Liver (tissue), 9 donors: ENCODE measurements around the gene ATPAF1. TPM values are rescaled to one million over a fixed set of nuclear protein-coding genes. Genes with fewer than 3 reads are reported as not detected.

Experiments used
- DNase-seq: peaks from one replicate; pipeline ENCODE4 v3.0.0-alpha.2; 2017; ENCODE audit warnings: low spot score
- H3K27ac ChIP-seq, 2 donors: one replicate each; pipeline ENCODE4 v1.7.0; 2013; ENCODE audit warnings: inconsistent platforms in 2 of 2, low read length in 2 of 2, control low read depth in 1 of 2, low read depth in 1 of 2, mild to moderate bottlenecking in 1 of 2
- H3K27me3 ChIP-seq, 4 donors: one replicate each; pipeline versions ENCODE4 v1.6.1 to v1.7.0; 2013; ENCODE audit warnings: low read length in 3 of 4, inconsistent platforms in 1 of 4, mild to moderate bottlenecking in 1 of 4, moderate library complexity in 1 of 4; ENCODE audit not compliant: control insufficient read depth in 4 of 4, insufficient read depth in 4 of 4
- H3K36me3 ChIP-seq, 4 donors: one replicate each; pipeline versions ENCODE4 v1.6.1 to v1.7.0; 2013; ENCODE audit warnings: low read length in 3 of 4, mild to moderate bottlenecking in 3 of 4, low read depth in 1 of 4, moderate library complexity in 1 of 4; ENCODE audit not compliant: control insufficient read depth in 4 of 4, insufficient read depth in 3 of 4
- H3K4me1 ChIP-seq, 4 donors: one replicate each; pipeline versions ENCODE4 v1.6.1 to v1.7.0; 2013; ENCODE audit warnings: low read length in 3 of 4, mild to moderate bottlenecking in 3 of 4, moderate library complexity in 1 of 4; ENCODE audit not compliant: control insufficient read depth in 4 of 4, insufficient read depth in 4 of 4
- H3K4me3 ChIP-seq, 3 donors: one replicate each; pipeline versions ENCODE4 v1.6.1 to v1.7.0; 2013; ENCODE audit warnings: low read length in 3 of 3, control low read depth in 1 of 3, low read depth in 1 of 3, mild to moderate bottlenecking in 1 of 3
- H3K9ac ChIP-seq, 2 donors: one replicate each; pipeline ENCODE4 v1.7.0; 2013; ENCODE audit warnings: low read length in 2 of 2, mild to moderate bottlenecking in 2 of 2, moderate library complexity in 2 of 2, control low read depth in 1 of 2, low read depth in 1 of 2
- H3K9me3 ChIP-seq, 4 donors: one replicate each; pipeline versions ENCODE4 v1.6.1 to v1.7.0; 2013; ENCODE audit warnings: low read length in 3 of 4; ENCODE audit not compliant: control insufficient read depth in 4 of 4
- EGR1 ChIP-seq, 2 donors: IDR thresholded peaks; 2 replicates each; pipeline ENCODE4 v1.6.1; 2016 to 2018; ENCODE audit warnings: antibody characterized with exemption in 2 of 2, low read depth in 2 of 2
- FOXA2 ChIP-seq: IDR thresholded peaks from 2 replicates; pipeline ENCODE4 v1.6.1; 2016; ENCODE audit warnings: antibody characterized with exemption
- GABPA ChIP-seq, 2 donors: IDR thresholded peaks in 1 of 2; conservative IDR thresholded peaks in 1 of 2; 2 replicates each; pipeline ENCODE4 v1.6.1; 2016; ENCODE audit warnings: antibody characterized with exemption in 2 of 2, mild to moderate bottlenecking in 1 of 2, moderate library complexity in 1 of 2
- HNF4A ChIP-seq, 2 donors: conservative IDR thresholded peaks; 2 replicates each; pipeline ENCODE4 v1.6.1; 2016; ENCODE audit warnings: antibody characterized with exemption in 2 of 2, mild to moderate bottlenecking in 2 of 2
- HNF4G ChIP-seq: IDR thresholded peaks from 2 replicates; pipeline ENCODE4 v1.6.1; 2016; ENCODE audit warnings: antibody characterized with exemption
- JUND ChIP-seq, 2 donors: IDR thresholded peaks; 2 replicates each; pipeline ENCODE4 v1.6.1; 2016; ENCODE audit warnings: antibody characterized with exemption in 2 of 2
- MAX ChIP-seq: IDR thresholded peaks from 2 replicates; pipeline ENCODE4 v1.6.1; 2016; ENCODE audit warnings: antibody characterized with exemption
- NR2F2 ChIP-seq: IDR thresholded peaks from 2 replicates; pipeline ENCODE4 v1.6.1; 2016; ENCODE audit warnings: antibody characterized with exemption
- RXRA ChIP-seq, 2 donors: IDR thresholded peaks; 2 replicates each; pipeline ENCODE4 v1.6.1; 2017 to 2018; ENCODE audit warnings: antibody characterized with exemption in 2 of 2, mild to moderate bottlenecking in 1 of 2
- SP1 ChIP-seq: IDR thresholded peaks from 2 replicates; pipeline ENCODE4 v1.6.1; 2018; ENCODE audit warnings: antibody characterized with exemption, mild to moderate bottlenecking
- TAF1 ChIP-seq: conservative IDR thresholded peaks from 2 replicates; pipeline ENCODE4 v1.6.1; 2016; ENCODE audit warnings: antibody characterized with exemption, mild to moderate bottlenecking
- YY1 ChIP-seq: IDR thresholded peaks from 2 replicates; pipeline ENCODE4 v1.6.1; 2016; ENCODE audit warnings: antibody characterized with exemption, mild to moderate bottlenecking
- WGBS: extraction: QIAGEN DNeasy Blood & Tissue Kit; methylation state at CpG from one replicate; pipeline ENCODE4 v1.1.7; 2013; 5-methylcytosine and 5-hydroxymethylcytosine counted together
- polyA plus RNA-seq, 2 donors: library from polyadenylated mRNA; stranded (reverse) in 1 of 2; unstranded in 1 of 2; fragments of 200-250 nt in 1 of 2; fragments of >200 nt in 1 of 2; fragmentation: Nextera tagmentation in 1 of 2; extraction: Ambion mirVana in 1 of 2; gene quantifications; one replicate each; pipeline versions ENCODE4 v1.2.1 to v1.2.3, GENCODE V29; 2013 to 2015
- total RNA-seq, 2 donors: library from RNA; depleted of rRNA; stranded (reverse); fragments of >200 nt; gene quantifications; one replicate each; pipeline ENCODE4 v1.2.3, GENCODE V29; 2014
- TF ChIP-seq, protein P1 (sequence below): IDR thresholded peaks from 2 replicates; pipeline ENCODE4 v1.6.1; 2016; ENCODE audit warnings: antibody characterized with exemption, mild to moderate bottlenecking
- TF ChIP-seq, protein P2 (sequence below): fragments of 150-350 bp; IDR thresholded peaks from 2 replicates; pipeline ENCODE4 v1.5.1; 2017; ENCODE audit warnings: improper control_type of control experiment, low read depth, low read length; ENCODE audit not compliant: missing input control
- TF ChIP-seq, protein P3 (sequence below): IDR thresholded peaks from 2 replicates; pipeline ENCODE4 v1.6.1; 2016; ENCODE audit warnings: antibody characterized with exemption
- TF ChIP-seq, protein P4 (sequence below): IDR thresholded peaks from 2 replicates; pipeline ENCODE4 v1.6.1; 2016; ENCODE audit warnings: antibody characterized with exemption
- donor health status: healthy.
- donor health status: healthy.
- donor health status: healthy.
- donor health status: healthy.
- donor health status: healthy.

The ATPAF1 gene
- total and polyA plus RNA-seq, 4 donors = 35.3 to 54.1 (median 37.0) TPM

- no peak overlapping the region for H3K4me3 ChIP-seq
- H3K27ac ChIP-seq = no peak overlapping the region
- TF ChIP-seq, protein P1, sequence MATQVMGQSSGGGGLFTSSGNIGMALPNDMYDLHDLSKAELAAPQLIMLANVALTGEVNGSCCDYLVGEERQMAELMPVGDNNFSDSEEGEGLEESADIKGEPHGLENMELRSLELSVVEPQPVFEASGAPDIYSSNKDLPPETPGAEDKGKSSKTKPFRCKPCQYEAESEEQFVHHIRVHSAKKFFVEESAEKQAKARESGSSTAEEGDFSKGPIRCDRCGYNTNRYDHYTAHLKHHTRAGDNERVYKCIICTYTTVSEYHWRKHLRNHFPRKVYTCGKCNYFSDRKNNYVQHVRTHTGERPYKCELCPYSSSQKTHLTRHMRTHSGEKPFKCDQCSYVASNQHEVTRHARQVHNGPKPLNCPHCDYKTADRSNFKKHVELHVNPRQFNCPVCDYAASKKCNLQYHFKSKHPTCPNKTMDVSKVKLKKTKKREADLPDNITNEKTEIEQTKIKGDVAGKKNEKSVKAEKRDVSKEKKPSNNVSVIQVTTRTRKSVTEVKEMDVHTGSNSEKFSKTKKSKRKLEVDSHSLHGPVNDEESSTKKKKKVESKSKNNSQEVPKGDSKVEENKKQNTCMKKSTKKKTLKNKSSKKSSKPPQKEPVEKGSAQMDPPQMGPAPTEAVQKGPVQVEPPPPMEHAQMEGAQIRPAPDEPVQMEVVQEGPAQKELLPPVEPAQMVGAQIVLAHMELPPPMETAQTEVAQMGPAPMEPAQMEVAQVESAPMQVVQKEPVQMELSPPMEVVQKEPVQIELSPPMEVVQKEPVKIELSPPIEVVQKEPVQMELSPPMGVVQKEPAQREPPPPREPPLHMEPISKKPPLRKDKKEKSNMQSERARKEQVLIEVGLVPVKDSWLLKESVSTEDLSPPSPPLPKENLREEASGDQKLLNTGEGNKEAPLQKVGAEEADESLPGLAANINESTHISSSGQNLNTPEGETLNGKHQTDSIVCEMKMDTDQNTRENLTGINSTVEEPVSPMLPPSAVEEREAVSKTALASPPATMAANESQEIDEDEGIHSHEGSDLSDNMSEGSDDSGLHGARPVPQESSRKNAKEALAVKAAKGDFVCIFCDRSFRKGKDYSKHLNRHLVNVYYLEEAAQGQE = no peak
- TF ChIP-seq SP1 = no peak
- no peak for TF ChIP-seq FOXA2
- no peak for TF ChIP-seq NR2F2
- TF ChIP-seq JUND (IDR thresholded peaks at IDR 0.05) = no peak
- TF ChIP-seq MAX = no peak
- no peak for TF ChIP-seq YY1
- TF ChIP-seq EGR1 (IDR thresholded peaks at IDR 0.05; ENCODE audit: low read depth in 2 of 2) = no peak
- TF ChIP-seq TAF1 = no peak
- no peak for TF ChIP-seq GABPA (IDR thresholded peaks at IDR 0.05 in 1 of 2, conservative IDR thresholded peaks at IDR 0.05 in 1 of 2)
- no peak for TF ChIP-seq HNF4A (conservative IDR thresholded peaks at IDR 0.05)
- TF ChIP-seq, protein P2, sequence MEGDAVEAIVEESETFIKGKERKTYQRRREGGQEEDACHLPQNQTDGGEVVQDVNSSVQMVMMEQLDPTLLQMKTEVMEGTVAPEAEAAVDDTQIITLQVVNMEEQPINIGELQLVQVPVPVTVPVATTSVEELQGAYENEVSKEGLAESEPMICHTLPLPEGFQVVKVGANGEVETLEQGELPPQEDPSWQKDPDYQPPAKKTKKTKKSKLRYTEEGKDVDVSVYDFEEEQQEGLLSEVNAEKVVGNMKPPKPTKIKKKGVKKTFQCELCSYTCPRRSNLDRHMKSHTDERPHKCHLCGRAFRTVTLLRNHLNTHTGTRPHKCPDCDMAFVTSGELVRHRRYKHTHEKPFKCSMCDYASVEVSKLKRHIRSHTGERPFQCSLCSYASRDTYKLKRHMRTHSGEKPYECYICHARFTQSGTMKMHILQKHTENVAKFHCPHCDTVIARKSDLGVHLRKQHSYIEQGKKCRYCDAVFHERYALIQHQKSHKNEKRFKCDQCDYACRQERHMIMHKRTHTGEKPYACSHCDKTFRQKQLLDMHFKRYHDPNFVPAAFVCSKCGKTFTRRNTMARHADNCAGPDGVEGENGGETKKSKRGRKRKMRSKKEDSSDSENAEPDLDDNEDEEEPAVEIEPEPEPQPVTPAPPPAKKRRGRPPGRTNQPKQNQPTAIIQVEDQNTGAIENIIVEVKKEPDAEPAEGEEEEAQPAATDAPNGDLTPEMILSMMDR = no peak
- no peak for TF ChIP-seq RXRA (IDR thresholded peaks at IDR 0.05)
- TF ChIP-seq HNF4G = no peak
- TF ChIP-seq, protein P3, sequence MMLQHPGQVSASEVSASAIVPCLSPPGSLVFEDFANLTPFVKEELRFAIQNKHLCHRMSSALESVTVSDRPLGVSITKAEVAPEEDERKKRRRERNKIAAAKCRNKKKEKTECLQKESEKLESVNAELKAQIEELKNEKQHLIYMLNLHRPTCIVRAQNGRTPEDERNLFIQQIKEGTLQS = no peak
- TF ChIP-seq, protein P4, sequence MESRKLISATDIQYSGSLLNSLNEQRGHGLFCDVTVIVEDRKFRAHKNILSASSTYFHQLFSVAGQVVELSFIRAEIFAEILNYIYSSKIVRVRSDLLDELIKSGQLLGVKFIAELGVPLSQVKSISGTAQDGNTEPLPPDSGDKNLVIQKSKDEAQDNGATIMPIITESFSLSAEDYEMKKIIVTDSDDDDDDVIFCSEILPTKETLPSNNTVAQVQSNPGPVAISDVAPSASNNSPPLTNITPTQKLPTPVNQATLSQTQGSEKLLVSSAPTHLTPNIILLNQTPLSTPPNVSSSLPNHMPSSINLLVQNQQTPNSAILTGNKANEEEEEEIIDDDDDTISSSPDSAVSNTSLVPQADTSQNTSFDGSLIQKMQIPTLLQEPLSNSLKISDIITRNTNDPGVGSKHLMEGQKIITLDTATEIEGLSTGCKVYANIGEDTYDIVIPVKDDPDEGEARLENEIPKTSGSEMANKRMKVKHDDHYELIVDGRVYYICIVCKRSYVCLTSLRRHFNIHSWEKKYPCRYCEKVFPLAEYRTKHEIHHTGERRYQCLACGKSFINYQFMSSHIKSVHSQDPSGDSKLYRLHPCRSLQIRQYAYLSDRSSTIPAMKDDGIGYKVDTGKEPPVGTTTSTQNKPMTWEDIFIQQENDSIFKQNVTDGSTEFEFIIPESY = no peak
- H3K36me3 ChIP-seq = no peaks in the 10 kb centered on the region
- H3K27me3 ChIP-seq = no peaks in the 10 kb centered on the region
- peaks cover 0 to 10% (median 6%) of the 10 kb centered on the region in 4 donors for H3K4me1 ChIP-seq
- no peak for DNase-seq
- 90% methylated on average over 9 of the region's 9 CpGs for WGBS
- no peaks in the 10 kb centered on the region for H3K9me3 ChIP-seq
- H3K9ac ChIP-seq = no peak overlapping the region
Observed at GRCh38 chr1:46599059-46599970, 68.8 kb downstream of the ATPAF1 start.
